GM21619 (cell line): ENCODE data around the gene RANBP17.

Experiments
- ATAC-seq: cut with Tn5 transposase; IDR thresholded peaks from one replicate; pipeline ENCODE4 v1.9.1; 2021; ENCODE audit not compliant: unreplicated experiment

Gene RANBP17

GRCh38 chr5:171344936-171345608, 483.3 kb downstream of the RANBP17 start:
- no peak for ATAC-seq
